ENCODE measurements around the gene WDCP.

Gene WDCP

DNA sequence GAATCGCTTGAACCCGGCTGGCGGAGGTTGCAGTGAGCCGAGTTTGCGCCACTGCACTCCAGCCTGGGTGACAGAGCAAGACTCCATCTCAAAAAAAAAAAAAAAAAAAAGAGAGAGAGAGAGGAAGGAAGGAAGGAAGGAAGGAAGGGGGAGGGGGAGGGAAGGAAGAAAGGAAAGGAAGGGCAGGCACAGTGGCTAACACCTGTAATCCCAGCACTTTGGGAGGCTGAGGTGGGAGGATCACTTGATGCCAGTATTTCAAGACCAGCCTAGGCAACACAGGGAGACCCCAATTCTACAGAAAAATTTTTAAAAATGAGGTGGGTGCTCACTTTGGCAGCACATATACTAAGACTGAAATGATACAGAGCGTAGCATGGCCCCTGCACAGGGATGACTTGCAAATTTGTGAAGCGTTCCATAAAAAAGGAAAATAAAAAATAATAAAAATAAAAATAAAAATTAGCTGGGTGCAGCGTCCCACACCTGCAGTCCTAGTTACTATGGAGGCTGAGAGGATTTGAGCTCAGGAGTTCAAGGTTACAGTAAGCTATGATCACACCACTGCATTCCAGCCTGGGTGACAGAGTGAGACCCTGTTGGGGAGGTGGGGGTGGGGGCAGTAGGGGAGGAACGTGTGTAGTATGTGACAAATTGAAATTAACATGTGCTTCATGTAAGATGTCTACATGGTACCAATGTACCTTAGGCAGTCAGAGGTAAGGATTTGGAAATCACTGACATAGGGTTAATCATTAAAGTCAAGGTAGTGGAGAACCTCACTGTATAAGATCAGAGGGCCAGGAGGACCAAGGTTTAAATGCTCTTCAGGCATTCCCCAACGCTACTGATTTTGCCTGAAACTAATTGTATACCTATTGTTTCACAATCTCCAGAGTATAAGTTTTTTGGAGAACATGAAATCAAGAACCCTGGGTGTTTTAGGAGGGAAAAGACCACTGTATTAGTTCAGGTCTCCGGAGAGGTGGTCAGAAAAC, 1.4 kb downstream of the WDCP start:
- TF ChIP-seq TCF12 (IDR thresholded peaks at IDR 0.05; ENCODE audit: low read depth) = no peak
- TF ChIP-seq FOXM1 (IDR thresholded peaks at IDR 0.05; ENCODE audit: borderline replicate concordance, low read depth) = no peak
- TF ChIP-seq TAF1 (IDR thresholded peaks at IDR 0.05; ENCODE audit: low read depth) = no peak
- no peak for TF ChIP-seq ZBTB7A (IDR thresholded peaks at IDR 0.05; ENCODE audit: low read depth)
- TF ChIP-seq RAD21 (IDR thresholded peaks at IDR 0.05; ENCODE audit: low read depth) = no peak
- no peak for TF ChIP-seq CEBPB (IDR thresholded peaks at IDR 0.05)
- no peak for TF ChIP-seq CREB1 (IDR thresholded peaks at IDR 0.05; ENCODE audit: low read depth)
- TF ChIP-seq, protein P1, sequence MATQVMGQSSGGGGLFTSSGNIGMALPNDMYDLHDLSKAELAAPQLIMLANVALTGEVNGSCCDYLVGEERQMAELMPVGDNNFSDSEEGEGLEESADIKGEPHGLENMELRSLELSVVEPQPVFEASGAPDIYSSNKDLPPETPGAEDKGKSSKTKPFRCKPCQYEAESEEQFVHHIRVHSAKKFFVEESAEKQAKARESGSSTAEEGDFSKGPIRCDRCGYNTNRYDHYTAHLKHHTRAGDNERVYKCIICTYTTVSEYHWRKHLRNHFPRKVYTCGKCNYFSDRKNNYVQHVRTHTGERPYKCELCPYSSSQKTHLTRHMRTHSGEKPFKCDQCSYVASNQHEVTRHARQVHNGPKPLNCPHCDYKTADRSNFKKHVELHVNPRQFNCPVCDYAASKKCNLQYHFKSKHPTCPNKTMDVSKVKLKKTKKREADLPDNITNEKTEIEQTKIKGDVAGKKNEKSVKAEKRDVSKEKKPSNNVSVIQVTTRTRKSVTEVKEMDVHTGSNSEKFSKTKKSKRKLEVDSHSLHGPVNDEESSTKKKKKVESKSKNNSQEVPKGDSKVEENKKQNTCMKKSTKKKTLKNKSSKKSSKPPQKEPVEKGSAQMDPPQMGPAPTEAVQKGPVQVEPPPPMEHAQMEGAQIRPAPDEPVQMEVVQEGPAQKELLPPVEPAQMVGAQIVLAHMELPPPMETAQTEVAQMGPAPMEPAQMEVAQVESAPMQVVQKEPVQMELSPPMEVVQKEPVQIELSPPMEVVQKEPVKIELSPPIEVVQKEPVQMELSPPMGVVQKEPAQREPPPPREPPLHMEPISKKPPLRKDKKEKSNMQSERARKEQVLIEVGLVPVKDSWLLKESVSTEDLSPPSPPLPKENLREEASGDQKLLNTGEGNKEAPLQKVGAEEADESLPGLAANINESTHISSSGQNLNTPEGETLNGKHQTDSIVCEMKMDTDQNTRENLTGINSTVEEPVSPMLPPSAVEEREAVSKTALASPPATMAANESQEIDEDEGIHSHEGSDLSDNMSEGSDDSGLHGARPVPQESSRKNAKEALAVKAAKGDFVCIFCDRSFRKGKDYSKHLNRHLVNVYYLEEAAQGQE (IDR thresholded peaks at IDR 0.05; ENCODE audit: low read depth) = no peak
- no peak for TF ChIP-seq MAX (IDR thresholded peaks at IDR 0.05)
- TF ChIP-seq NFIC (IDR thresholded peaks at IDR 0.05) = no peak
- no peak for TF ChIP-seq EGR1 (IDR thresholded peaks at IDR 0.05)
- no peak for TF ChIP-seq YY1 (IDR thresholded peaks at IDR 0.05; ENCODE audit: low read depth)
- TF ChIP-seq, protein P2, sequence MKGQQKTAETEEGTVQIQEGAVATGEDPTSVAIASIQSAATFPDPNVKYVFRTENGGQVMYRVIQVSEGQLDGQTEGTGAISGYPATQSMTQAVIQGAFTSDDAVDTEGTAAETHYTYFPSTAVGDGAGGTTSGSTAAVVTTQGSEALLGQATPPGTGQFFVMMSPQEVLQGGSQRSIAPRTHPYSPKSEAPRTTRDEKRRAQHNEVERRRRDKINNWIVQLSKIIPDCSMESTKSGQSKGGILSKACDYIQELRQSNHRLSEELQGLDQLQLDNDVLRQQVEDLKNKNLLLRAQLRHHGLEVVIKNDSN (IDR thresholded peaks at IDR 0.05) = no peak
- TF ChIP-seq TEAD4 (IDR thresholded peaks at IDR 0.05) = no peak
- no peak for TF ChIP-seq EP300 (IDR thresholded peaks at IDR 0.05; ENCODE audit: borderline replicate concordance)

DNA sequence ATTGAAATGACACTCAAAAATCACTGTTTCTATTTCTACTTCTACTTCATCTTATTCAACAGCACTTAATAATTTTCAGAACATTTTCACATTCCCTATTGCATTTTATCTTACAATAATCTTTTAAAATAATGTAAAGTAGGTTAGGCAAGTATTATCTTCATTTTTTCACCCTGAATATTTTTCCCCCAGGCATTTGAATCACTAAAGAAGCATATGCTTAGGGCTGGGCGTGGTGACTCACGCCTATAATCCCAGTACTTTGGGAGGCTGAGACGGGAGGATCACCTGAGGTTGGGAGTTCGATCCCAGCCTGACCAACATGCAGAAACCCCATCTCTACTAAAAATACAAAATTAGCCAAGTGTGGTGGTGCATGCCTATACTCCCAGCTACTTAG, 6.7 kb downstream of the WDCP start:
- TF ChIP-seq, protein P2 (IDR thresholded peaks at IDR 0.05) = no peak
- no peak for TF ChIP-seq FOXM1 (IDR thresholded peaks at IDR 0.05; ENCODE audit: borderline replicate concordance, low read depth)
- TF ChIP-seq CREB1 (IDR thresholded peaks at IDR 0.05; ENCODE audit: low read depth) = no peak
- TF ChIP-seq TCF12 (IDR thresholded peaks at IDR 0.05; ENCODE audit: low read depth) = no peak
- no peak for TF ChIP-seq EGR1 (IDR thresholded peaks at IDR 0.05)
- TF ChIP-seq CEBPB (IDR thresholded peaks at IDR 0.05) = no peak
- no peak for TF ChIP-seq MAX (IDR thresholded peaks at IDR 0.05)
- no peak for TF ChIP-seq TEAD4 (IDR thresholded peaks at IDR 0.05)
- no peak for TF ChIP-seq ZBTB7A (IDR thresholded peaks at IDR 0.05; ENCODE audit: low read depth)
- TF ChIP-seq, protein P1 (IDR thresholded peaks at IDR 0.05; ENCODE audit: low read depth) = no peak
- no peak for TF ChIP-seq EP300 (IDR thresholded peaks at IDR 0.05; ENCODE audit: borderline replicate concordance)
- no peak for TF ChIP-seq RAD21 (IDR thresholded peaks at IDR 0.05; ENCODE audit: low read depth)
- no peak for TF ChIP-seq NFIC (IDR thresholded peaks at IDR 0.05)
- no peak for TF ChIP-seq TAF1 (IDR thresholded peaks at IDR 0.05; ENCODE audit: low read depth)
- no peak for TF ChIP-seq YY1 (IDR thresholded peaks at IDR 0.05; ENCODE audit: low read depth)

GRCh38 chr2:24038786-24039499, 8.2 kb downstream of the WDCP start:
- TF ChIP-seq, protein P1 (IDR thresholded peaks at IDR 0.05; ENCODE audit: low read depth) = no peak
- TF ChIP-seq TCF12 (IDR thresholded peaks at IDR 0.05; ENCODE audit: low read depth) (no peak), MAX (IDR thresholded peaks at IDR 0.05) (no peak), CEBPB (IDR thresholded peaks at IDR 0.05) (no peak), FOXM1 (IDR thresholded peaks at IDR 0.05; ENCODE audit: borderline replicate concordance, low read depth) (no peak), YY1 (IDR thresholded peaks at IDR 0.05; ENCODE audit: low read depth) (no peak)

All from Ishikawa (cell line).